ENCODE data around the gene RDH5.
A peak's percentile ranks its signal among the peaks of the same experiment; 100 is the strongest.

Gene RDH5

DNA sequence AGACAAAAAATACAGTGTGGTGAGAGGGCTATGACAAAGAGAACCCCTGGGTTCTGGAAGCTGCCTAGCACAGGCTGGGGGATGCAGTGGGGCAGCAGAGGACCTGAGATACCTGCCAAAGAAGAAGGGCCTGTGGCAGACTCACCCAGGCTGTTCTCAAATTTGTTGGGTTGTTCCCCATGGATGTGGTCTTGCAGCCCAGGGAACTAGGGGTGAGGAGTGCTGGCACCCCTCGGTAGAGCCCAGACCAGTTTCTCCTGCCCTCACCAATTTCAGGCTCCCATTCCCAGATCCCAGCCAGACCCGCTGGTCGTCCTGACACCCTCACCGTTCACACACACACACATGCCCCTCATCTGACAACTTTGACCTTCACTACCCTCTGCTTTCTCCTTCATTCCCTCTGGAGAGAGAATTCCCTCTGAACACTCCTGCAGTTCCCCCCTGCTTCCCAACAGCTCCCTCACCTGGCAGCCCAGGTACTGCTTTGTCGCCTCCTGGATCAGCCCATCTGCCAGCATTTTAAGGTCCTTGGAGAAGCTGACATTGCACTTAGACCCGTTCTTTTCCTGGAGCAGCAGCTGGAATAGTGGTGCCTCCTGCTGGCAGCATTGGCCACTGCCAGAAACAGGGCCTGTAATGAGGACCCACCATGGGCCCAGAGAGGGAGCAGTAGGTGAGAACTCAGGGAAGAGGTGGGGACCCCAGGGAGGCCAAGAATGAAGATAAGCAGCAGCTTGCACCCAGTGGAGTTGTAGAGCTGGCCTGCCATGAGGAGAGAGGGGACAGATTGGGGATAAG is 16.8 kb downstream of the RDH5 start:
- no peaks in the 10 kb centered on the region for H3K36me3 ChIP-seq (ENCODE audit: control insufficient read depth, insufficient read depth, low read length)
- no peak overlapping the region for H3K4me3 ChIP-seq (ENCODE audit: insufficient read depth, low read depth, low read length, poor library complexity, severe bottlenecking)
- no peaks in the 10 kb centered on the region for H3K27me3 ChIP-seq (replicated peaks; ENCODE audit: control insufficient read depth, insufficient read depth, low read length, poor library complexity, severe bottlenecking)
- DNase-seq, result peak in 2 of 3 donors; percentile 26 to 36
- H3K4me1 ChIP-seq (ENCODE audit: control insufficient read depth, insufficient read depth, low read length, poor library complexity, severe bottlenecking), result peaks cover 9% of the 10 kb centered on the region
- no peak overlapping the region for H3K27ac ChIP-seq (ENCODE audit: insufficient read depth, low read length, poor library complexity, severe bottlenecking)
- H3K9me3 ChIP-seq (ENCODE audit: control insufficient read depth, low read length), result no peaks in the 10 kb centered on the region

- H3K36me3 ChIP-seq (ENCODE audit: control insufficient read depth, insufficient read depth, low read length), result no peaks in the 10 kb centered on the region
- peaks cover 11% of the 10 kb centered on the region for H3K4me1 ChIP-seq (ENCODE audit: control insufficient read depth, insufficient read depth, low read length, poor library complexity, severe bottlenecking)
- no peak for DNase-seq
- no peaks in the 10 kb centered on the region for H3K9me3 ChIP-seq (ENCODE audit: control insufficient read depth, low read length)
- H3K27ac ChIP-seq (ENCODE audit: insufficient read depth, low read length, poor library complexity, severe bottlenecking), result peak overlapping the region; percentile 73
- H3K4me3 ChIP-seq (ENCODE audit: insufficient read depth, low read depth, low read length, poor library complexity, severe bottlenecking), result peak overlapping the region; percentile 65
- no peaks in the 10 kb centered on the region for H3K27me3 ChIP-seq (replicated peaks; ENCODE audit: control insufficient read depth, insufficient read depth, low read length, poor library complexity, severe bottlenecking)
Measured at GRCh38 chr12:55737581-55738122, 17.5 kb downstream of the RDH5 start.

GRCh38 chr12:55738123-55739024 is 18.2 kb downstream of the RDH5 start:
- peak; percentile 36 to 65 (median 48) for DNase-seq
- Histone ChIP-seq H3K9me3 (ENCODE audit: control insufficient read depth, low read length) (no peaks in the 10 kb centered on the region), H3K27me3 (replicated peaks; ENCODE audit: control insufficient read depth, insufficient read depth, low read length, poor library complexity, severe bottlenecking) (no peaks in the 10 kb centered on the region), H3K36me3 (ENCODE audit: control insufficient read depth, insufficient read depth, low read length) (no peaks in the 10 kb centered on the region), H3K27ac (ENCODE audit: insufficient read depth, low read length, poor library complexity, severe bottlenecking) (peak overlapping the region; percentile 73), H3K4me3 (ENCODE audit: insufficient read depth, low read depth, low read length, poor library complexity, severe bottlenecking) (peak overlapping the region; percentile 65), H3K4me1 (ENCODE audit: control insufficient read depth, insufficient read depth, low read length, poor library complexity, severe bottlenecking) (peaks cover 13% of the 10 kb centered on the region)

DNA sequence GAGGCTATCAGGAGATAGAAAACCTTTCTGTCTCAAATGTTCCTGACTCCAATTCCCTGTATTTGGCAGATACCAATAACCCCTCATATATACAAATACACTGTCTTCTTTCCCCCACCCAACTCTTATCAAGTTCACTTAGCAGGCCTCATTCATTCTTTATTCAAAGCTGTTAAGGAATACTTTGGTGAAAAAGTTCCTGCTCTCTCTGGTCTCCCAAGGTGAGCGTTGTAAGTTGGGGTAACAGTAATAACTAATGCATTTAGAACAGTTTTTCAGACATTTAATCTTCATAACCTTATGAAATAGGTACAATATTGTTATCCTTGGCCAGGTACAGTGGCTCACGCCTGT is 18.8 kb downstream of the RDH5 start:
- no peak for DNase-seq
- H3K36me3 ChIP-seq (ENCODE audit: control insufficient read depth, insufficient read depth, low read length), result no peaks in the 10 kb centered on the region
- no peaks in the 10 kb centered on the region for H3K9me3 ChIP-seq (ENCODE audit: control insufficient read depth, low read length)
- H3K4me3 ChIP-seq (ENCODE audit: insufficient read depth, low read depth, low read length, poor library complexity, severe bottlenecking), result no peak overlapping the region
- H3K27ac ChIP-seq (ENCODE audit: insufficient read depth, low read length, poor library complexity, severe bottlenecking), result no peak overlapping the region
- peaks cover 15% of the 10 kb centered on the region for H3K4me1 ChIP-seq (ENCODE audit: control insufficient read depth, insufficient read depth, low read length, poor library complexity, severe bottlenecking)
- no peaks in the 10 kb centered on the region for H3K27me3 ChIP-seq (replicated peaks; ENCODE audit: control insufficient read depth, insufficient read depth, low read length, poor library complexity, severe bottlenecking)

DNA sequence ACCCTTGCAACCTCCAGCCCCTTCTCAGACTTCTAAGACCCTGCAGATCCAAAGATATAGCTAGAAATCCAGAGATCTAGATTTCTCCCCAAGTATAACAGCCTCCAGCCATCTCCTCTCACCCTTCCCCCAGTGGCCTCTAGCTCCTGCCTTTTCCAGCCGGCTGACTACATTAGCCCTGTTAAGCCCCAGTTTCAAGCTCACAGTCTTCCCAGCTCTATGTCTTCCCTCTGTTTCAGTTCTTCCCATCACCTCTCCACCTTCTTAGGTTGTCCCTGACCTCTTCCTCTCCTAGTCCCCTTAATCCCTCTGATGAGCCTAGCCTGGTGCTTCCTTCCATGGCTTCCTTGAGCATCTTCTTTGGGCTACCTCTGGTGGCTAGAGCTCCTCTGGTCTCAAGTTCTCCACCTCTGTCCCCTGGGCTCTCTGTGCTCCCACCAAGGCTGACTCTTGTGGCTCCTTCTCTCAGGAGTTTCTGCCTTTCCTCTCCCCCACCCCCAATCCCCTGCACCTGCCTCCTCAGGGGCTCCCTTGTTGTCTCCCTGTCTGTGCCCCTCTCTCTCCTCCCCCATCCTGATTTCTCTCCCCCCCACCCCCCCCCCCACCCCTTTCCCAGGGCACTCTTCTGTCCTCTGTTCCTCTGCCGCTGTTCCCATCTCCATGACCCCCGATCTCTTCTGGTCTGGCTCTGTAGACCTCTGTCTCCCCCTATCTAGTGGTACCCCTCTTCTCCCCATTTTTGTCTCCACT is 21.9 kb downstream of the RDH5 start:
- no peaks in the 10 kb centered on the region for H3K27me3 ChIP-seq (replicated peaks; ENCODE audit: control insufficient read depth, insufficient read depth, low read length, poor library complexity, severe bottlenecking)
- DNase-seq, result no peak
- H3K4me3 ChIP-seq (ENCODE audit: insufficient read depth, low read depth, low read length, poor library complexity, severe bottlenecking), result no peak overlapping the region
- H3K36me3 ChIP-seq (ENCODE audit: control insufficient read depth, insufficient read depth, low read length), result no peaks in the 10 kb centered on the region
- peak overlapping the region; percentile 44 for H3K27ac ChIP-seq (ENCODE audit: insufficient read depth, low read length, poor library complexity, severe bottlenecking)
- no peaks in the 10 kb centered on the region for H3K9me3 ChIP-seq (ENCODE audit: control insufficient read depth, low read length)
- H3K4me1 ChIP-seq (ENCODE audit: control insufficient read depth, insufficient read depth, low read length, poor library complexity, severe bottlenecking), result peaks cover 19% of the 10 kb centered on the region

DNA sequence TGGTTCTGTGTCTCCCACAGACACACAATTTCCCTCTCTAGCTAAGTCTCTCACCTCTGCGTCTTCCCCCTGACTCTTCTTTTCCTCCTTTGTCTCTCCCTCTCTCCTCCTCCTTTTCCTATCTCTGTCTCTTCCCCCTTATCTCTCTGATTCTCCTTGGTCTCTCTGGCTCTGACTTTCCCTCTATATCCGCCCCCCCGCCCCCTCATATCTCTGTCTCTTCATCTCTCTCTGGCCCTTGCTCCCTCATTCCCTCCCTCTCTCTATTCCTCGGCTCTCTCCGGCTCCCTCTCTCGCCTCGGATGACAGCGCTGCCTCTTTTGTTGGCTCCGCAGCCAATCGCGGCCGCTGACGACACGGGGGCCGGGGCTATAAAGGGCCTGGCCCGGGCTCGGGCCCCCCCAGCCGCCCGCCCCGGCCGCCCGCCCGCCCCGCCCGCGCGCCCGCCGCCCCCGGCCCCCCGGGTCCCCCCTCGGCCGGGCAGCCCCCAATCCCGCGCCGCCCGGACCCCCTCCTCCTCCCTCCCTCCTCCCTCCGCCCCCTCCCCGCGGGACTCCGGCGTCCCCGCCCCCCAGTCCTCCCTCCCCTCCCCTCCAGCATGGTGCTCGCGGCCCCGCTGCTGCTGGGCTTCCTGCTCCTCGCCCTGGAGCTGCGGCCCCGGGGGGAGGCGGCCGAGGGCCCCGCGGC is 22.7 kb downstream of the RDH5 start, which contains the start of gene GDF11:
GDF11 (plus strand) TSS at position 404 of the 687 bp plus-strand sequence; CDS start at position 599, 195 bp downstream.
- Histone ChIP-seq H3K36me3 (ENCODE audit: control insufficient read depth, insufficient read depth, low read length) (no peaks in the 10 kb centered on the region), H3K9me3 (ENCODE audit: control insufficient read depth, low read length) (no peaks in the 10 kb centered on the region), H3K4me3 (ENCODE audit: insufficient read depth, low read depth, low read length, poor library complexity, severe bottlenecking) (peak within 1 kb of the TSS; percentile 70), H3K27me3 (replicated peaks; ENCODE audit: control insufficient read depth, insufficient read depth, low read length, poor library complexity, severe bottlenecking) (no peaks in the 10 kb centered on the region), H3K27ac (ENCODE audit: insufficient read depth, low read length, poor library complexity, severe bottlenecking) (peak within 1 kb of the TSS; percentile 47), H3K4me1 (ENCODE audit: control insufficient read depth, insufficient read depth, low read length, poor library complexity, severe bottlenecking) (peaks cover 17% of the 10 kb centered on the region)
- peak; percentile 63 to 72 (median 66) for DNase-seq

- Histone ChIP-seq H3K27me3 (replicated peaks; ENCODE audit: control insufficient read depth, insufficient read depth, low read length, poor library complexity, severe bottlenecking) (no peaks in the 10 kb centered on the region), H3K4me1 (ENCODE audit: control insufficient read depth, insufficient read depth, low read length, poor library complexity, severe bottlenecking) (peaks cover 10% of the 10 kb centered on the region), H3K4me3 (ENCODE audit: insufficient read depth, low read depth, low read length, poor library complexity, severe bottlenecking) (peak overlapping the region; percentile 70), H3K36me3 (ENCODE audit: control insufficient read depth, insufficient read depth, low read length) (no peaks in the 10 kb centered on the region), H3K27ac (ENCODE audit: insufficient read depth, low read length, poor library complexity, severe bottlenecking) (peak overlapping the region; percentile 47), H3K9me3 (ENCODE audit: control insufficient read depth, low read length) (no peaks in the 10 kb centered on the region)
- DNase-seq, result peak in 2 of 3 donors; percentile 16 to 29
Measured at GRCh38 chr12:55743406-55744339, 23.5 kb downstream of the RDH5 start.

DNA sequence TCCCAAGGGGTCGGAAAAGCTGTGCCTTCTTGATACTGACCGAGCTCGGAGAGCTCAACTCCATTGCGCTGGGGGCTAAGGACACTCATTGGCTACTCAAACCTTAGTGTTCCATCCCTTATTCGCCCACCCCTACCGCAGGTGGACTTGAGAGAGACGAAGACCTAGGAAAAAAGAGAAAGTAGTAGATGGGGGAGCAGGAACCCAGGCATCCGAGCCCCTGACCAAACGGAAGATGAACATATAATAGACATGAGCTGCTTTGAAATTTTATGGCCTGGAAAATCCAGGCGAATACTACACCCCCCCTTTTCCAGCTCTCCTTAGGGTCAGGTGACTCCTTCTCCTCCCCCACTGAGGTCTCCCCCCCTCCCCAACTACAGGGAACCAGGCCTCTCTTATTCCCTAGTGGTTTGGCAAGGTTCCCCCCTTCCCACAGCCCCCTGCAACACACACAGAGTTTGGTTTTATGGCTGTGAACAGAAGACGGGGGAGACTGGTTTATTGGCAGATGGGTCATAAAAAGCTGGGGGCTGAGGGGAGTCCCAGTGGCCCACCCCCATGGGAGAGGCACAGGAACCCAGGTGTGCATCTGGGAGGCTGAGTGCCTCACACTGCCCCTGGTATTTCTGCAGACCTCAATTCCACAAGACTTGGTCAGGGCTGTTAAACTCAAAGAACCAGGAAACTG is 24.3 kb downstream of the RDH5 start:
- H3K36me3 ChIP-seq (ENCODE audit: control insufficient read depth, insufficient read depth, low read length), result peaks cover 1% of the 10 kb centered on the region
- no peaks in the 10 kb centered on the region for H3K9me3 ChIP-seq (ENCODE audit: control insufficient read depth, low read length)
- H3K27me3 ChIP-seq (replicated peaks; ENCODE audit: control insufficient read depth, insufficient read depth, low read length, poor library complexity, severe bottlenecking), result no peaks in the 10 kb centered on the region
- H3K27ac ChIP-seq (ENCODE audit: insufficient read depth, low read length, poor library complexity, severe bottlenecking), result peak overlapping the region; percentile 47
- peaks cover 10% of the 10 kb centered on the region for H3K4me1 ChIP-seq (ENCODE audit: control insufficient read depth, insufficient read depth, low read length, poor library complexity, severe bottlenecking)
- H3K4me3 ChIP-seq (ENCODE audit: insufficient read depth, low read depth, low read length, poor library complexity, severe bottlenecking), result peak overlapping the region; percentile 70
- DNase-seq, result no peak

Measured in effector memory CD4-positive, alpha-beta T cell (primary cell).